ENCODE measurements around the gene MSI2.

The MSI2 gene

GRCh38 chr17:57670769-57671569 lies 414.6 kb downstream of the MSI2 start:
- DNase-seq (ENCODE audit: low read depth in 1 of 2, low spot score in 1 of 2), result no peak

- DNase-seq (ENCODE audit: low read depth in 1 of 2, low spot score in 1 of 2), result peak; percentile 27 to 55
Observed at GRCh38 chr17:57671667-57672632, 415.6 kb downstream of the MSI2 start.

- DNase-seq (ENCODE audit: low read depth in 1 of 2, low spot score in 1 of 2), result no peak
Observed at GRCh38 chr17:57672971-57673370, 416.6 kb downstream of the MSI2 start.

GRCh38 chr17:57674894-57675293 lies 418.6 kb downstream of the MSI2 start:
- no peak for DNase-seq (ENCODE audit: low read depth in 1 of 2, low spot score in 1 of 2)

GRCh38 chr17:57675427-57676387 lies 419.4 kb downstream of the MSI2 start:
- no peak for DNase-seq (ENCODE audit: low read depth in 1 of 2, low spot score in 1 of 2)

GRCh38 chr17:57676543-57676942 lies 420.2 kb downstream of the MSI2 start:
- no peak for DNase-seq (ENCODE audit: low read depth in 1 of 2, low spot score in 1 of 2)

- no peak for DNase-seq (ENCODE audit: low read depth in 1 of 2, low spot score in 1 of 2)
Observed at GRCh38 chr17:57677301-57677700, 421.0 kb downstream of the MSI2 start.

- DNase-seq (ENCODE audit: low read depth in 1 of 2, low spot score in 1 of 2), result no peak
Observed at GRCh38 chr17:57677858-57678257, 421.5 kb downstream of the MSI2 start.

GRCh38 chr17:57678393-57678792 lies 422.1 kb downstream of the MSI2 start:
- DNase-seq (ENCODE audit: low read depth in 1 of 2, low spot score in 1 of 2), result no peak

- no peak for DNase-seq (ENCODE audit: low read depth in 1 of 2, low spot score in 1 of 2)
Observed at GRCh38 chr17:57679356-57679755, 423.0 kb downstream of the MSI2 start.

- DNase-seq (ENCODE audit: low read depth in 1 of 2, low spot score in 1 of 2), result no peak
Observed at GRCh38 chr17:57679906-57680695, 423.8 kb downstream of the MSI2 start.

- DNase-seq (ENCODE audit: low read depth in 1 of 2, low spot score in 1 of 2), result no peak
Observed at GRCh38 chr17:57682701-57683100, 426.4 kb downstream of the MSI2 start.

- no peak for DNase-seq (ENCODE audit: low read depth in 1 of 2, low spot score in 1 of 2)
Observed at GRCh38 chr17:57684711-57685498, 428.6 kb downstream of the MSI2 start.

- DNase-seq (ENCODE audit: low read depth in 1 of 2, low spot score in 1 of 2), result no peak
Observed at GRCh38 chr17:57685499-57686132, 429.3 kb downstream of the MSI2 start.

- DNase-seq (ENCODE audit: low read depth in 1 of 2, low spot score in 1 of 2), result no peak
Observed at GRCh38 chr17:57687642-57688041, 431.3 kb downstream of the MSI2 start.

GRCh38 chr17:57689254-57689653 lies 432.9 kb downstream of the MSI2 start:
- no peak for DNase-seq (ENCODE audit: low read depth in 1 of 2, low spot score in 1 of 2)

GRCh38 chr17:57691939-57692338 lies 435.6 kb downstream of the MSI2 start:
- DNase-seq (ENCODE audit: low read depth in 1 of 2, low spot score in 1 of 2), result no peak

GRCh38 chr17:57692770-57693169 lies 436.4 kb downstream of the MSI2 start:
- no peak for DNase-seq (ENCODE audit: low read depth in 1 of 2, low spot score in 1 of 2)

GRCh38 chr17:57694051-57694450 lies 437.7 kb downstream of the MSI2 start:
- DNase-seq (ENCODE audit: low read depth in 1 of 2, low spot score in 1 of 2), result no peak

Measured in activated CD4-positive, alpha-beta T cell treated with anti-CD3 and anti-CD28 coated beads, Interleukin-2, amount 50 U/mL, for 24 hours (primary cell).